HG03378 (cell line): ENCODE measurements around the gene DYNLL1.
"Not testable (repeated sequence)": the region's sequence is repeated elsewhere in the genome, so short reads cannot be mapped to it uniquely, and the experiment has no call there.

Experiments
- ATAC-seq: cut with Tn5 transposase; IDR thresholded peaks from one replicate; pipeline ENCODE4 v1.9.1; 2021; ENCODE audit warnings: mild to moderate bottlenecking, moderate library complexity; ENCODE audit not compliant: unreplicated experiment

The DYNLL1 gene

DNA sequence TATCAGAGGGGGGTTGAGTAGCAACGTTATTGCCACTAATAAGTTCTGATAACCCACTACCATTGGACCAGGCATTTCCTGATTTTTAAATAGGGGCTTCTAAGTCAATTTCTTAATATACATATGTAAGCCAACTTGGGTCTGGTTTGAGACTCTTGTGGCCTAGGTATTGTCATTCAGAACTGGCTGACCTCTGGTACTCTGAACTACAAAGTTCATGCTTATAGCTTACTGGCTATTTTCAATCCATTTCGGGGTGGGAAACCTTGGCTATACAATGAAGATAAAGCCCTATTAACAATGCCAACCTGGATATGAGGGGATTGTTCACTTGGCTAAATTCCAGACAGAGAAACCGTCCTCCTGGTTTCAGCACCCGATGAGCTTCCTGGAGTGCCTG, 8.7 kb downstream of the DYNLL1 start:
- ATAC-seq, result no peak

DNA sequence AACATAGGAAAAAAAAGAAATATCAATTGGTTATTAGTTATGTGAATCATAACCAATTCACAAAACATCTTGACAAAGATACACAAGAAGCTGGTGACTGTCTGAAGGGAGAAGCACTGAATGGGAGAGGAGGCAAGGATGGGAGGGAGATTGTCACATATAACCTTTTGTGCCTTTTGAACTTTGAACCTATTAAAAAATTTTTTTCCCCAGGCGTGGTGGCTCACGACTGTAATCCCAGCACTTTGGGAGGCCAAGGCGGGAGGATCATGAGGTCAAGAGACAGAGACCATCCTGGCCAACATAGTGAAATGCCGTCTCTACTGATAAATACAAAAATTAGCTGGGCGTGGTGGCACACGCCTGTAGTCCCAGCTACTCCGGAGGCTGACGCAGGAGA, 12.6 kb downstream of the DYNLL1 start:
- ATAC-seq, result no peak

DNA sequence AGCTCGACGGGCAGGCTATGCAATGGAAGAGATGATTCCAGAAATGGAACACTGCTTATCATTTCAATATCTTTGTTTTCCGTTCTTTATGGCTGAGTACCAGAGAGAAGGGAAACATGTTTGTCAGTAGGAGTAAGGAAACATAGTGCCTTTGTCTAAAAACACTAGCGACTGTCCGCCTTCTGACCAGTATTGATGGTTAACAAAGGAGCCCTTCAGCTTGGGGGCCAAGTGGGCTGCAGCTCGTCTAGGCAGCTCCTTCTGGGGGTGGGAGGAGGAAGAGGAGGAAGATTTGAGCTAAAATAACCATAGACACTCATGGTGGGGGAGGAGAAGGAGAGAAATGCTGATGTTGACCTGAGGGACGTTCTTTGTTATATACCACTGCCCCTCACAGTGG, 18.1 kb downstream of the DYNLL1 start:
- no peak for ATAC-seq

DNA sequence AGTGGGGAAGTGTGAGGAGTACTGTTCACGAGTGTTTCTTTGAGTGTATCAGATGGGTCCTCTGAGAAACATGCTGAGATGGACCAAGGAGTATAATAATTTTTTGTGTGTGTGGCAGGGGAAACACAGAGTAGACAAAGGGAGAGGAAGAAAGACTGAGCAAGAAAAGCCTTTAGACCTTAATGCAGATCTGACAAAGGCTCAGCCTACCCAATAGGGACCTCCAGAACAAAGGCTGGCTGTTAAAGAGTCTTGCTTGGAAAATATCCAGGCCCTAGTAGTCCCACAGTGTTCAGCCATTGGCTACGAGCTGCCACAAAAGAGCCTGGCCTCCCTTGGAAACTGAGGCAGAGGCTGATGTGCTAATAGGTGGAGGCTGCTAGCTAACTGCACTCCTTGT, 19.6 kb downstream of the DYNLL1 start:
- no peak for ATAC-seq

GRCh38 chr12:120519324-120519723, 23.4 kb downstream of the DYNLL1 start:
- ATAC-seq, result not testable (repeated sequence)

DNA sequence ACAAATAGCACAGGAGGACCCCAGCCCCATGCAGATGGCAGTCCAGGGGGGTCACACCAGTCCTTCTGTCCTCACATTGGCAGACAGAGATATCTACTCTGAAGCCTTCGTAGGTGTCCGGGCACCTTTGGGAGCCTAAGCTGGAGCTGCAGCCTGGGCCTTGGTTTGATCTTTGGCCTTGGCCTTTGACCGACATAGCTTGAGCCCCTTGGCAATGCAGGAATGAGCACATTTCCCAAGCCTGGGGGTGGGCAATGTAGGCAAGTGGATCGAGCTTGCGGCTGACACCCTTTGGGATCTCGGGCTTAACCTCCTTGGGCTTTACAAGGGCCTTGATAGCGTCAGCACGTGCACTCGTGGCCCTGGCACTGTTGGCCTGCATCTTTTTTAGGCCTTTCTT, 26.7 kb downstream of the DYNLL1 start:
- ATAC-seq, result no peak

GRCh38 chr12:120528861-120529525, 33.1 kb downstream of the DYNLL1 start, which contains the start of gene COQ5:
Gene COQ5 (minus strand): TSS chr12:120529158. CDS start chr12:120529141, 17 bp downstream.
- ATAC-seq, result peak; percentile 70

DNA sequence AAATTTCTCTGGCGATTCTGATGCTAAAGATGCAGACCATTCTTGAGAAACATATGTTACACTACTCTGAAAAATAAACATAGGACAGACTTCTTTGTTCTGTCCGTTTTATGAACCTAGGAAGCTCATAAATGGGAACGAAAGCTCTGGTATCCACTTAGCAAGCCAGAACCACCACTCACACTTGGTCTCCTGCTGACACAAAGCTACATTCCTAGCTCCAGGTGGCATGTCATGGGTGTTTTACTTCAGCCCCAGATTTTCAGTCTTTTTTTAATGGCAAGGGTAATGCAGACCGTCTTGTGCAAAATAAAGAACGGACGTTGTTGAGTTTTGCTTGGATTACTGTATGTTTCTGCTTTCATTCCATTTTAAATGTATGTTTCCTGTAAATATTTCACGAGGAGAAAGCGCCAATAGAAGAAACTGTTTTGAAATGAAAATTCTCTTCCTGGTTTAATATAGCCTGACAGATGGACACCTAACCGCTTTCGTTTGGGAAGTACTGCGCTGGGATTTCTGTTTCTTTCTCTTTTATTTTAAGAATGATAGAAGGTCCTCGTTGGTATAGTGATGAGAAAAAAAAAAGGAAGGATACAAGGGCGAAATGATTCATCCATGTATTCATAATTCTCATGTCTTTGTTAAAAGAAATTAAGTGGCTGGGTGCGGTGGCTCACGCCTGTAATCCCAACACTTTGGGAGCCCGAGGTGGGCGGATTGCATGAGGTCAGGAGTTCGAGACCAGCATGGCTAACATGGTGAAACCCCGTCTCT, 33.9 kb downstream of the DYNLL1 start:
- ATAC-seq, result no peak

GRCh38 chr12:120530418-120530761, 34.5 kb downstream of the DYNLL1 start:
- ATAC-seq, result not testable (repeated sequence)

GRCh38 chr12:120532701-120533238, 36.9 kb downstream of the DYNLL1 start:
- no peak for ATAC-seq

GRCh38 chr12:120534203-120534702, 38.3 kb downstream of the DYNLL1 start, which contains the start of gene RNF10:
Gene RNF10 (plus strand): TSS chr12:120534356. CDS start chr12:120534812, 456 bp downstream.
- ATAC-seq, result peak; percentile 52

- ATAC-seq, result peak; percentile 22
Observed at GRCh38 chr12:120534703-120535655, 39.1 kb downstream of the DYNLL1 start.

- ATAC-seq, result no peak
Observed at GRCh38 chr12:120536064-120536791, 40.3 kb downstream of the DYNLL1 start.

DNA sequence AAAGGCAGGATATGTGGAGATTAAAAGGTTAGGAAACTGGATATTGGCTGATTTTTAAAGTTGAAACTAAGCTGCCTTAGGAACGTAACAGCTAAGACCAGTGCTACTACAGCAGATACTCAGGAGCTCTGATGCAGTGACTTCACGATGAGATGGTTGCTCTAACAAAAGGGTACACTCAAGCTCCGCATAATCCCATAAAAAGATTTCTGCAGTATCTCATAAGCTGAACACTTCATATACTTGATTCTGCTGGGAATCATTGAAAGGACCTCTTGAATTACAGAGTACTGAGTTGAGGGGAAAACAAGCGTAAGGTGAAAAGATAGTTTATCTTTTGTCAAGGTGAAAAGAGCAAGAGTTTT, 41.9 kb downstream of the DYNLL1 start:
- ATAC-seq, result no peak

- ATAC-seq, result no peak
Observed at GRCh38 chr12:120538281-120539156, 42.6 kb downstream of the DYNLL1 start.

- no peak for ATAC-seq
Observed at GRCh38 chr12:120539303-120539702, 43.4 kb downstream of the DYNLL1 start.

DNA sequence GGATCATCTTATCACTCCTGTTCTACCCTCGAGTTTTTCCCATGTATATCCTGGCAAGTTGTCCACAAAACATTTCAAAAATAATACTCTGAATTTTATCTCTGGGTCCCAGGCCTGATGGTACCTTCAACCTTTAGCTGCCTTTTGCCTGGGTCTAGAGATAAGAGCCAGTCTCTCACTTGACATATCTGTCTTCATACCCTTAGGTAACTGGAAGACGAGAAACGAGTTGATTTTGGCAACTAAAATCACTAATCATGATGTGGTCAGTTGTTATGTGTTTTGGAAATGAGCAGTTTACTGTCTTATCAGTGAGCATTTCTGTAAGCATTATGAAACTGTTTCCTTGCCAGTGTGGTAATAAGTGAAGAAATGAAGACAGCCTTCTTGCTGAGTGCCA, 44.5 kb downstream of the DYNLL1 start:
- ATAC-seq, result no peak

DNA sequence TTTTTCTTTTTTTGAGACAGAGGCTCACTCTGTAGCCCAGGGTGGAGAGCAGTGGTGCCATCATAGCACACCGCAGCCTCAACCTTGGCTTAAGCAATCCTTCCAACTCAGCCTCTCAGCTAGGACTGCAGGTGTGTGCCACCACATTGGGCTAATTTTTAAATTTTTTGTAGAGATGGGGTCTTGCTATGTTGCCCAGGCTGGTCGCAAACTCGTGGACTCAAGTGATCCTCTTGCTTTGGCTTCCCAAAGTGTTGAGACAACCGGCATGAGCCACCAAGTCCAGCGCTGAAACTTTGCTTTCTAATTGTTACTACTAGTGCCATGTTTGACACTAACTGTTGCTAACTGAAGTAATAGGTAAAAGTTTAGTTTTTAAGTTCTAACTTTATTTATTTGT, 46.3 kb downstream of the DYNLL1 start:
- ATAC-seq, result no peak

DNA sequence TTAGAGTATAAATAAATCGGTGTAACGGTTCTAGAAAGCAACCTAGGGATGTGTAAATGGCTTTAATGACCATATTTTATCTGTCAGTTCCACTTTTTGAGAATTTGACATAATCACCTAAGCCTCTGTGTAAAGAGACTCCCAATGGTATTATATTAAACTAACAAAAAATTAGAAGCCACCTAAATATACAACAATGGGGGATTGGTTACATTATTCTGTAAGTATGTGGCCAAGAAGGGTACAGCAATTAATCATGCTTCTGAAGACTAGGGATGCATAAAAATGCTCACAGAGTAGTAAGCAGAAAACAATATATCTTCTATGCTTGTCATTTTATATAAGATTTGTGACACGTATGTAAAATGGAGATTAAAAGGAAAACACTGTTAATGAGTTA, 48.8 kb downstream of the DYNLL1 start:
- no peak for ATAC-seq
